Activated CD8-positive, alpha-beta memory T cell treated with anti-CD3 and anti-CD28 coated beads, Interleukin-2, amount 50 U/mL, for 4 hours (primary cell): ENCODE results near the gene SMIM12.
"Not testable (repeated sequence)": the region's sequence is repeated elsewhere in the genome, so short reads cannot be mapped to it uniquely, and the experiment has no call there.

Source experiments
- DNase-seq: peaks from one replicate; pipeline ENCODE4 v3.0.0-alpha.2; 2020

The SMIM12 gene

DNA sequence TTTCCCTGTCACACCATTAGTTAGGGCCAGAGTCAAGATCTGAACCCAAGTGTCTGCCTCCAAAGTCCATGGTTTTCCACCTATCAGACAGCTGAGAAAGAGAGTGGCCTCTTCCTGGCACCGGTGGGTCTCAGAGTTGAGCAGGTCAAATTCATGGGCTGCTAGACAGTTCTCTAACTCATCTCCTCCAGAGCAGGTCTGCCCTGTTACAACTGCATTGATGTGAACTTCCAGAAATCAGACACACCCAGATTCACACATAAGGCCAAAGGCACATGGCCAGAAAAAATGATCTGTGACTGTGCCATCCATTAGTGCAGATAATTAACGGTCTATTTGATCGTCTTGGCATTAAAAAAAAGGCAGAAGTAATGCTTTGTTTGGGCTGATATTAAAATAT lies 17.5 kb downstream of the SMIM12 start:
- DNase-seq = no peak

DNA sequence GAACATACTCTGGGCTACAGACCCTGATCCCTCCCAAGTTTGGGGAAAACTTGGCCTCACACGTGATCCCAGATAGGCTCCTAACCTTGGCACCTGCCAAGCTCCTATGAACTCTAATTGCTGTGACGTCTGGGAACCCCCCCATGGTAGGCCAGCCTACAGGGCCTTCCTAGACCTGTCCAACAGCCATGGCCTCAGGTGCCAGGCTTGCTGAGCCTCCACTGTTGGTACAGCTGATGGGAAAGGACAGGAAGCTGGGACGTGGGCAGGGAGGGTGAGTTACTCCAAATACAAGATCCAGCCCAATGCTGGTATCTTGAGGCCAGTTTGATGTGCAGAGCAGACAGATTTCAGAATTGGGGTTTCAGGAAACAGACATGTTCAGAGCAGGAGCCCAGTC lies 19.1 kb downstream of the SMIM12 start:
- DNase-seq = no peak

DNA sequence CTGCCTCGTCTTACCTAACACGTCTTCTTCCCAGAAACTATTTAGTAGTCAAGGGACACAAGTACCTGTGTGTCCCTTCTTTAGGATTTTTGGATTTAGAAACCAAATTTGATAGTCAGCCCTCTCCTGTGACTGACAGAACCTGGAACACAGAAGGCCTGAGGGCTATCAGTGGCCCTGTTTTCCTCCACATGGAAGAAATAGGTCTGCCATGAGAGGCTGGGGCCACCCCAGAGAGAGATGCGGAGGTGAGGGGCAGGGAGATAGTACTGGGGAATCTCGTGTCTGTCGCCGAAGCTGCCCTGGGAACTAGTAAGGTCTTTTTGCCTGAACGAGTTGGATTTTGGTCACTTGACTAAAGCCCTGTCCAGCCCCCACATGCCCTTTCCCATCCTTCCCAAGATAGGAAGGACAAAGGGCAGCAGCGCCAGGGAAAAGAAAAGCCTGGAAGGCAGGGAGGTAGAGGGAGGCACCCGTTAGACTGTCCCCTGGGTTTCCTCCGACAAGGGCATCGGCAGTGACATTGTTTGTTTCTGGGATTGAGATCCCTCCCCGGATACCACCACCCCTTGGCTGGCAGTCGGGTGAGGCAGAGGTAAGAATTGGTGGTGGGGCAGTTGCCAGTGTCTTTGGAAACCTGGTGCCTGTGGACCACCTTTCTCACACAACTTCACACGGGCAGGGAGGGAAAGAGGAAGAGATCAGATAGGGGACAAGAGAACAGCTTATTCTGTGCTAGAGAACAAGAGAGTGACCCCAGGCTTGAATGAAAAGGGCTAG lies 19.8 kb downstream of the SMIM12 start:
- no peak for DNase-seq

DNA sequence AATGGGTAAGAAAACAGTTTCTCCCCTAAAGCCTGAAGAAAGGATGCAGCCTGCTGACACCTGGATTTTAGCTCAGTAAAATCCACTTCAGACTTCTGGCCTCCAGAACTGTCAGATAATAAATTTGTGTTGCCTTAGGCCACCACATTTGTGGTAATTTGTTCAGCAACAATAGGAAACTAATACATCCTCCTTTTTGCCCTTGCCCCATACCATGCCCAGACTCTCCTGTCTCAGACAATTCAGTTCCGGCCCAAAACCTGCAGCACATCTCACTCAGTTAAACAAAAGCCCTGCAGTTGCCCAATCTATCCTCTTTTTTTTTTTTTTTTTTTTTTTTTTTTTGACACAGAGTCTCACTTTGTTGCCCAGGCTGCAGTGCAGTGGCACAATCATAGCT lies 25.8 kb downstream of the SMIM12 start:
- no peak for DNase-seq

DNA sequence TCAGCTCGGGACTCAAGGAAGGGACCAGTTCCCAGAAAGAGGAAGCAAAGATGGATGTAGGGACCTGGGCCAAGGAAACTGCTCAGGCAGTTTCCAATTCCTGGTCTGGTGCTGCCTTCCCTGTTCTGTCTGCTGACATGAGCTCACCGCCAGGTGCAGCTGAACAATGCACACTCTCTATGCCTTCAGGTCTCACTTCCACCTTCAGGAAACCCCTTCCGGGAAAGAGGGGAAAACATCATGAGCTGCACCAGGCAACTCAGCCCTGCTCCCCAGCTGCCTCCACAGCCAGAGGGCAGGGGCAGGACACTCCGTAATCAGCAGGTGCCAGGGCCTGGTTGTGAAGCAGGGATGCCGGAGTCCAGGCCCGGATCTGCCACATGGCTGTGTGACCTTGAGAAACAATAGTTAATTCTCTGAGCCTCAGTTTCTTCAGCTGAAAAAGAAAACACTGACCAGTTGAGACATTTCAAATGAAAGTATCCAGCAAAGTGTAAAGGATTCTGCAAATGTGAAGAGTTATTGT lies 27.8 kb downstream of the SMIM12 start:
- no peak for DNase-seq

DNA sequence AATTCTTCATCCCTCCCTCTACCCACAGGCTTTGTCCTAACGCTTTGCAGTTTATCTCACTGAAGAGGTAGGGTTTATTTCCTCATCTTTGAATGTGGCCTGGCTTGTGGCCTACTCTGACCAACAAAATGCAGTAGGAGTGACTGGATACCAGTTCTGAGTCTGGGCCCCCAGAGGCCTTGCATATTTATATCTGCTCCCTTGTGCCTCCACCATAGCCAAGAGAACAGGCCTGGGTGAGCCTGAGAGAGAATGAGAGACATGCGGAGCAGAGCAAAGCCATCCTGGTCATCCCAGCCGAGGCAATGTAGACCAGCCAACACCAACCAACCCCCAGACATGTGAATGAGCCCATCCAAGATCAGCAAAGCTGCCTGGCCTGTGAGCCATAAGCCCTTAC lies 30.3 kb downstream of the SMIM12 start:
- no peak for DNase-seq

DNA sequence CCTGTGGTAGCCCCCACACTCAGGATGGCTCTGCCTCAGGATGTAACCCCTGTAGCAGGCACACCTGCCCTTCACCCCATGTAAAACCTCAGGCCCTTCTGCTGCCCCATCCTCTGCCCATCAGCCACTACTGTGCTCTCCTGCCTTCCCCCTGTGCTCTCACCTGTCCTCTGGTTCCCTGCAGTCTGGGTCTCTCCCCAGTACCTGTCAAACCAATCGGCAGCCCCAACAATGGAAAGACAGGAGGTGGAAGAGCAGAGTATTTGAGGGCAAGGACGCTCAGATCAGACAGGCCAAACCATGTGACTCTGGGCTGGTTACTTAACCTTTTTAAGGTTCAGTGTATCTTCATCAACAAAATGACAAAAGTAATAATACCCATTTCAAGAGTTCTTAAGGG lies 30.9 kb downstream of the SMIM12 start:
- DNase-seq = no peak

DNA sequence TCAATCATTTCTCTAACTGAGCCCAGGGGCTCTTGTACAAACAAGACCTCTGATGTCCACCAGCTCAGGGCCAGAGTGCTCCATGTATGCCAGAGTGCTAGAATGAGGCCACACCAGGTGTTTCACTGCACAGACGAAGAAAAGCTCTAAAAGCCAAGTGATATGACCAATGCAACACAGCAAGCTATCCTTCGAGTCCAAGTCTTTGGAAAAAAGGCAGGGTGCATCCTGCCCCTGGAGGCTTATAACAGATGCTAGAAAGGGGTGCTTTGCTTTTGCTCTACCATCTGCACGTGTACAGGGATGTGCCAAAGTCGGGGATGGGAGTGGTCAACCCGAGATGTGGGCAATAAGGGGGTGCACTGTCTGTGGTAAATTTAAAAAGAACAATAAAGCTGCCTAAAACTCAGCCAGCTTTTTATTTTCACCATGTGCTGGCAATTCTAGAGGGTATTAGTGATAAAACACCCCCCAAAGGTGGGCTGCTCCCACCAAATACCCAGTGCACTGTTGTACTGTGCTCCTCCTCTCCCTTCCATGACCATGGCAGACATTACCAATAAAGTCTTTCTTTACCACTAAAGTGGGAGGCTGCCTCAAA lies 32.1 kb downstream of the SMIM12 start:
- DNase-seq = no peak

DNA sequence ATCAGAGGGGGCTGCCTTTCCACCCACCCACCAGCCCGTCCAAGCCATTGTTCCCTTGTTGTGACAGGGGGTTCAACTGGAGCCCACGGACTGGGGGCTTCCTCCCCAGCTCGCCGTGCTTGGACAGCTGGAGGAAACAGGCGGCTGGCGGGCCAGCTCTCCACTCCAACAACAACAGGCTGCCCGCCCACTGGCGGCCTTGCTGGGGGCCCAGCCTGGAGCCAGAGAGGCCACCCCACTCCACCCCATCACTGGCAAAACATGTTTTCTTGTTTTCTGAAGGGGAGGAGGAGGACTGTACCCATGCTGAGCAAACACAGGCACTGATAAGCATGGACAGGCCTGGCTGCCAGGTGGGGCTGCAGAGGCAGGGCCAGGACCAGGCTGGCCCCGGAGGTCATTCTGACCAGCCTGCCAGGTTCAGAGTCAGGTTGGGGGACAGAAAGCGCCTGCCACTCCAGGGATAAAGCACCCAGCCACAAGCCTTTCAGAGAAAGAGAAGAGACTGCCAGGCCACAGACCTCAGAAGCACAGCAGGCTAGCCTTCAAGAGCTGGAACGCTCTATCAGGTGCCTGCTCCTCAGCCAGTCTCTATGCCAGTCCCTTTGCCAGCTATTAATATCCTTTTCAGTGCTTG lies 34.0 kb downstream of the SMIM12 start:
- DNase-seq = no peak

DNA sequence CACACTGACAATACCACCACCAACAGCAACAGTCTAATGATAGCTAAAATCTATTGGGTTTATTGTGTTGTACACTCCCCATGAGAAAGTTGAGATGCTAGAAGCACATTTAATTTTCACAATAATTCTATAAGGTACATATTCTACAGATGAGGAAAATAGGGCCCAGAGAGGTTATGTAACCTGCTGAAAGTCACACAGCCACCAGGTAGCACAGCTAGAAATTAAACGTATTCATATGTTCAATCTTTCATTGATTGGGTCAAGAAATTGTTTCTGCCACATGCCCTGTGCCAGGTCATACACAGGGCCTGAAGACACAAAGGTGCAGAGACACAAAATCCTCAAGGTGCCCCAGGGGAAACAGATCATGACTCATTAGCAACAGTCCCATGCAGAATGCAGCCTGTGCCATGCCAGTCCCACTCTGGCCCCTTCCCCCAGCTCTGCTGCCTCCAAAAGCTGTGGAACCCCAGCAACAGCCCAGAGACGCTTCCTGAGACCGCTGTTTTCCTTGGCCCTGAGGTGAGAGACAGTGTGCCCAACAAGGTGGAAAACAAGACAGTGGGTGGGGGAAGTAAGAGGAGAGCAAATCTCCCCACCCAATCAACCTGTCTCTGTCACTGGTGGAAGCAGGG lies 34.6 kb downstream of the SMIM12 start:
- DNase-seq = no peak

DNA sequence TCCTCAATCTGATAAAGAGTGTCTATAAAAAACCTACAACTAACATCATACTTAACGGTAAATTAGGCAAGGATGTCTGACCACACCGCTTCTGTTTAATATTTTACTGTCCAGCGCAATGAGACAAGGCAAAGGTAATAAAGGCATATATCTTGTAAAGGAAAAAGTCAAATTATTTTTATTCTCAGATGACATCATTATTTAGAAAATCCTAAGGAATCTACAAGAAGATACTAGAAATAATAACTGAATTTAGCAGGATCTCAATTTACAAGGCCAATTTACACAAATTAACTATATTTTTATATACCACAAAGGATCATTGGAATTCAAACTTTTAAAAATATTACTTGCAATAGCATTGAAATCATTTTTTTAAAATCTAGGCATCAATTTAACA lies 37.3 kb downstream of the SMIM12 start:
- no peak for DNase-seq

DNA sequence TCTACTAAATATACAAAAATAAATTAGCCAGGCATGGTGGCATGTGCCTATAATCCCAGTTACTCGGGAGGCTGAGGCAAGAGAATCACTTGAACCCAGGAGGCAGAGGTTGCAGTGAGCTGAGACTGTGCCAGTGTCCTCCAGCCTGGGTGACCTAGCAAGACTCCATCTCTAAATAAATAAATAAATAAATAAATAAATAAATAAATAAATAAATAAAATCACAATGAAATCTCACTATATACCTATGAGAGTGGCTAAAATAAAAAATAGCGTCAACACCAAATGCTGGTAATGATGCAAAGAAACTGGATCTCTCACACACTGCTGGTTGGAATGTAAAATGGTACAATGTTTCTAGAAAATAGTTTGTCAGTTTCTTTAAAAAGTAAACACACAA lies 40.7 kb downstream of the SMIM12 start:
- DNase-seq = not testable (repeated sequence)

DNA sequence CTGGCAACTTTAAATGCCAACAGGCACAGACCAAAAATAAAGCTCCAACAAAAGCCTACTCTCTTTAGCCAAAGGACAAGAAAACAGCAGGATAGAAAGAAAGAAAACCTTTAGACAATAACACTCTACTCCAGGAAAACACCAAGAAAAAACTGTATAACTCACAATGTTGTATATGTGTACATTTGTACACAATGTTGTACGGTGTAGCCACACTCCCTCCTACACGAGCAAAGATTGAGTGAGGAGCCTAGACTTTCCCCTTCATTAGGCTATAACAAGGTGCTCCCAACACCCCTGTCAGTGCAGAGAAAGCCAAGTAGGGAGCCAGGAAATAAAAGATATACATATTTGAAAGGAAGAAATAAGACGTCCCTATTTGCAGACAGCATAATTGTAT lies 42.8 kb downstream of the SMIM12 start:
- no peak for DNase-seq

DNA sequence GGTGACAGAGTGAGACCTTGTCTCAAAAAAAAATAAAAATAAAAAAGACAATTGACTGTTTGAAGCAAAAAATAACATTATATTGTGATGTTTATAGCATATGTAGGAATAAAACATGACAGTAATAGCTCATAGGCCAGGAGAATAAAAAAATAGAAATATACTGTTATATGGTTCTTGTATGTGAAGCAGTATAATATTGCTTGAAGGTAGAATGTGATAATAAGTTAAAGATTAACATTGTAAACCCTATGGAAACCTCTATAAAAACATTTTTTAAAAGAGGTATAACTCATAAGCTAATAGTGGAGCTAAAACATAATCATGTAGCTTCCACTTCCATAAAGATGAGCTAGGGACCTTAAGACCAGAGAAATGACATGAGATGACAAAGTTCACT lies 43.2 kb downstream of the SMIM12 start:
- no peak for DNase-seq

DNA sequence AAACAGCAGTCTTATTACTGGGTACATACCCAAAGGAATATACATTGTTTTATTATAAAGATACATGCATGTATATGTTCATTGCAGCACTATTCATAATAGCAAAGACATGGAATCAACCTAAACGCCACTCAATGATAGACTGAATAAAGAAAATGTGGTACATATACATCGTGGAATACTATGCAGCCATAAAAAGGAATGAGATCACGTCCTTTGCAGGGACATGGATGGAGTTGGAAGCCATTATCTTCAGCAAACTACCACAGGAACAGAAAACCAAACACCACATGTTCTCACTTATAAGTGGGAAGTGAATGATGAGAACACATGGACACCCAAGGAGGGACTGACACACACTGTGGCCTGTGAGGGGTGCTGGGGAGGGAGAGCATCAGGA lies 48.8 kb downstream of the SMIM12 start:
- not testable (repeated sequence) for DNase-seq

DNA sequence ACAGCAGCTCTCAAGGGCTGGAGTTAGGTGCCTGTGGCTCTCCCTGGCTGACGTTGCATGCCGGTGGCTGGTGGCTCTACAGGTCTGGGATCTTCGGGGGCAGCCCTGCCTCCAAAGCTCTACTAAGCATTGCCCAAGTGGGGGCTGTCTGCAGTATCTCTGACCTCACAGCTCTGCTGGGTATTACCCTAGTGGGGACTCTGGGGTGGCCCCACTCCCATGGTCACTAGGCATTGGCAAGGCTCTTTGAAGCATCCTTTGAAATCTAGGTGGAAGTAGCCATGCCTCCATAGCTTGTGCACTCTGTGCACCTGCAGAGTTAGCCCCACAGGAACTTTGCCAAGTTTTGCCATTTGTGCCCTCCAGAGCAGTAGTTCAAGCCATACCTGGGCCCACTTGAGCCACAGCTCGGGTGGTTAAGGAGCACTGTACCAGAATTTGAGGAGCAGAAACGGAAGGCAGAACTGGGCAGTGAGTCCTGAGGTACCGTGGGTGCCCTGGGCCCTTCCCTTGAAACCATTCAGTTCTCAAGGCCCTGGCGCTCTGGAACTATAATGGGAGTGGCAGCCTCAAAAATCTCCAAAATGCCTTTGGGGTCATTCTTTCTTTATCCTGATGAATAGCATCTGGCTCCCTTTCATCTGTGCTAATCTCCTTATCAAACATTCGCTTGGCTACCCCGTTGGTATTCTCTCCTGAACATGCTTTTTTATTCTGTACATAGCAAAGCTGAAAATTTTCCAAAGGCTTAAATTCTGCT lies 51.3 kb downstream of the SMIM12 start:
- no peak for DNase-seq

DNA sequence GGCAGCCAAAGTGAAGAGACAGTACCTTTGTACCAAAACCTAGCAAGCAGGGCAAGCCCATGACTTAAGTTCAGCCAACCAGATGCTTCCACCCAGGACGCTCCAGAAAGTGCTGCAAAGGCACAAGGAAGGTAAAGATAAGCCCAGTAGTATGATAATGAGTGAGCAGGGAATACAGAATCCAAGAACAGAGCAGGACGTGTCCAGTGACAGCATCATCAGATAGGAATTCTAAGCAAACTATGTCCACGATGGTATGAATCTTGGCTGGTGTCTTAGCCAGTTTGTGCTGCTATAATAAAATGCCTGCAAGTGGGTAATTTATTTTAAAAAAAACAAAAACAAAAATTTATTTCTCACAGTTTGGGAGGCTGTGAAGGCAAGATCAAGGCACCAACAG lies 53.2 kb downstream of the SMIM12 start:
- no peak for DNase-seq

DNA sequence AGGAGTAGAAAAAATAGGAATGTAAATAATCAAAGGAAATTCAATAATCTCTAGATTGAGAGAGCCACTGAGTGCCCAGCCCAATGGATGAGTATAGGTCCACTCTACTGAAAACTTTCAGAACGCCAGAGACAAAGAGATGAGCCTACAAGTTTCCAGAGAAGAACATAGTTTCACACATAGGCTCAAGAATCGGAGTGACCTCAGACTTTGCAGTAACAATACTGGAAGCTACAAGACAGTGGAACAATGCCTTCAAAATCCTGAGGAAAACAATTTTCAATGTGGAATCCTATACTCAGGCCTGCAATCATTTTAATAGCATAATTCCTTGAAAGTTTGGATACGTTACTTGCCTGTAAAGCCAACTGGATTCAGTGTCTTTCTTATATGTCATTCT lies 55.8 kb downstream of the SMIM12 start:
- no peak for DNase-seq
